Heart left ventricle (tissue), 16 donors: ENCODE results near the gene ELFN2. TPM values are rescaled to one million over a fixed set of nuclear protein-coding genes. Genes with fewer than 3 reads are reported as not detected.
A peak's percentile ranks its signal among the peaks of the same experiment; 100 is the strongest.

Experiments
- ATAC-seq, 4 donors: fragments of 200-7000 bp; cut with Tn5 transposase; one replicate each; pipeline ENCODE4 v1.9.1; 2020 to 2022; ENCODE audit warnings: moderate library complexity in 4 of 4, mild to moderate bottlenecking in 3 of 4, moderate number of reproducible peaks in 1 of 4
- DNase-seq, 5 donors: peaks; one replicate each; pipeline ENCODE4 v3.0.0-alpha.2; 2020
- H3K27ac ChIP-seq, 12 donors: fragments of 200-600 bp; sonication (generic) in 4 of 12; one replicate each; pipeline versions ENCODE4 v1.5.0 to v1.8.0; 2016 to 2022; ENCODE audit warnings: mild to moderate bottlenecking in 2 of 12
- H3K27me3 ChIP-seq, 9 donors: fragments of 200-600 bp; sonication (generic) in 2 of 9; one replicate each; pipeline versions ENCODE4 v1.5.1 to v1.8.0; 2016 to 2022; ENCODE audit warnings: mild to moderate bottlenecking in 3 of 9
- H3K36me3 ChIP-seq, 9 donors: fragments of 200-600 bp; sonication (generic) in 2 of 9; one replicate each; pipeline versions ENCODE4 v1.5.0 to v1.8.0; 2018 to 2022; ENCODE audit warnings: mild to moderate bottlenecking in 2 of 9
- H3K4me1 ChIP-seq, 12 donors: fragments of 200-600 bp; sonication (generic) in 4 of 12; one replicate each; pipeline versions ENCODE4 v1.5.0 to v1.8.0; 2016 to 2022; ENCODE audit warnings: mild to moderate bottlenecking in 3 of 12
- H3K4me3 ChIP-seq, 12 donors: fragments of 200-600 bp; sonication (generic) in 4 of 12; one replicate each; pipeline versions ENCODE4 v1.5.0 to v1.8.0; 2017 to 2022; ENCODE audit warnings: mild to moderate bottlenecking in 9 of 12, moderate library complexity in 4 of 12
- H3K9me3 ChIP-seq, 12 donors: fragments of 200-600 bp; sonication (generic) in 4 of 12; one replicate each; pipeline versions ENCODE4 v1.5.0 to v1.8.0; 2016 to 2022; ENCODE audit warnings: mild to moderate bottlenecking in 1 of 12
- CTCF ChIP-seq, 12 donors: fragments of 200-600 bp; sonication (generic) in 4 of 12; IDR thresholded peaks; one replicate each; pipeline versions ENCODE4 v1.5.0 to v1.8.0; 2018 to 2022; ENCODE audit warnings: antibody characterized with exemption in 12 of 12, mild to moderate bottlenecking in 5 of 12
- POLR2A ChIP-seq, 2 donors: fragments of 450-650 bp; IDR thresholded peaks; one replicate each; pipeline ENCODE4 v1.6.1; 2017; ENCODE audit warnings: antibody characterized with exemption in 2 of 2, mild to moderate bottlenecking in 2 of 2, moderate library complexity in 2 of 2
- WGBS, 4 donors: extraction: QIAGEN DNeasy Blood & Tissue Kit in 2 of 4; methylation state at CpG; one replicate each; pipeline versions ENCODE4 v1.1.5 to v1.1.7; 2013 to 2018; 5-methylcytosine and 5-hydroxymethylcytosine counted together
- intact Hi-C, 10 donors: fragments of 100-400 bp; cut with DNase I; formaldehyde crosslinking; loops; one replicate each; pipeline versions ENCODE4 v1.11.1 to v1.14.2; 2022
- polyA plus RNA-seq, 2 donors: library from polyadenylated mRNA; stranded (reverse); fragments of 200-250 nt; gene quantifications; one replicate each; pipeline ENCODE4 v1.2.3, GENCODE V29; 2013
- total RNA-seq, 9 donors: library from RNA; depleted of rRNA in 2 of 9; stranded (reverse); fragments of >200 nt in 2 of 9; fragmentation: NEBNext Ultra II Directional in 3 of 9; extraction: Animal tissue kit (Norgen Biotek cat#: 25700) in 3 of 9; gene quantifications; one replicate each; pipeline versions ENCODE4 v1.1.0 to v1.2.4, GENCODE V29; 2016 to 2023
- donor health status: ischemic (EF 13 %, LVEDD 7.1; RV severe dilation, severe dysfunction).
- donor health status: healthy with polysubstance abuse.
- donor health status: DM: no; HTN: yes; CAD: no.
- donor health status: DM: no; HTN: no; CAD: no.
- donor health status: ischemic (EF 25% LVEDD 6.9; RV normal size, moderate dysfunction).
- donor health status: ischemic (EF 25% LVEDD 5.7; RV mildly dilated, moderate dysfunction).
- donor health status: healthy.
- donor health status: DM: yes; HTN: yes; CAD: no.
- donor health status: ischemic (EF 35%, LVEDD 5.7; RV mildly dilated, moderate dysfunction).
- donor health status: nonischemic (EF 11% LVEDD 7.7; RV severe dilation, severe dysfunction).
- donor health status: DM: yes; HTN: yes; CAD: no.
- donor health status: PGD.
- donor health status: ischemic (EF 29% LVEDD 5.4; RV normal size, mild dysfunction).
- donor health status: nonischemic (EF 23%, LVEDD 6.1; RV moderate dilation, normal function).

ELFN2 gene
- total and polyA plus RNA-seq, 11 donors, result 0.01 to 0.72 (median 0.05) TPM; not detected in 4

- ATAC-seq, result no peak
- Histone ChIP-seq H3K36me3 (no peaks in the 10 kb centered on the region), H3K9me3 (no peaks in the 10 kb centered on the region), H3K4me3 (no peak overlapping the region), H3K27me3 (peaks cover 40 to 97% (median 68%) of the 10 kb centered on the region in 9 donors), H3K27ac (no peak overlapping the region), H3K4me1 (peaks cover 0 to 24% (median 6%) of the 10 kb centered on the region in 12 donors)
- DNase-seq, result no peak
- 69 to 83% (median 76%) methylated on average over 11 of the region's 11 CpGs for WGBS, 4 donors
- intact Hi-C loops, result loop anchor here in 5 of 10 donors (5.0 to 10.0 kb wide), 3 partner anchors 101 to 111 kb away; no protein-coding TSS in a partner anchor
- TF ChIP-seq CTCF (IDR thresholded peaks at IDR 0.05), result no peak
- no peak for TF ChIP-seq POLR2A (IDR thresholded peaks at IDR 0.05)
These were observed 1.9 kb downstream of the ELFN2 start for GRCh38 chr22:37425369-37425768.

GRCh38 chr22:37423283-37423682 lies 4.0 kb downstream of the ELFN2 start:
- H3K27ac ChIP-seq, result no peak overlapping the region
- TF ChIP-seq CTCF (IDR thresholded peaks at IDR 0.05), result no peak
- peaks cover 36 to 97% (median 66%) of the 10 kb centered on the region in 9 donors for H3K27me3 ChIP-seq
- intact Hi-C loops, result loop anchor here in 4 of 10 donors (10.0 kb wide), 2 partner anchors 98 to 108 kb away; no protein-coding TSS in a partner anchor
- ATAC-seq, result no peak
- no peak for DNase-seq
- peaks cover 0 to 35% (median 9%) of the 10 kb centered on the region in 12 donors for H3K4me1 ChIP-seq
- no peaks in the 10 kb centered on the region for H3K9me3 ChIP-seq
- no peak overlapping the region for H3K4me3 ChIP-seq
- H3K36me3 ChIP-seq, result no peaks in the 10 kb centered on the region
- 79 to 91% (median 88%) methylated on average over 8 of the region's 8 CpGs for WGBS, 4 donors

GRCh38 chr22:37421468-37421877 lies 5.8 kb downstream of the ELFN2 start:
- Histone ChIP-seq H3K4me3 (no peak overlapping the region), H3K9me3 (no peaks in the 10 kb centered on the region), H3K36me3 (no peaks in the 10 kb centered on the region), H3K27me3 (peaks cover 18 to 84% (median 53%) of the 10 kb centered on the region in 9 donors), H3K4me1 (peaks cover 0 to 20% (median 5%) of the 10 kb centered on the region in 12 donors), H3K27ac (no peak overlapping the region)
- ATAC-seq (no peak), DNase-seq (no peak)
- intact Hi-C loops, result loop anchor here in 4 of 10 donors (10.0 kb wide), 2 partner anchors 97 to 107 kb away; no protein-coding TSS in a partner anchor
- TF ChIP-seq CTCF (IDR thresholded peaks at IDR 0.05) (no peak), POLR2A (IDR thresholded peaks at IDR 0.05) (no peak)
- WGBS, 4 donors, result 73 to 79% (median 76%) methylated on average over 9 of the region's 9 CpGs

- Histone ChIP-seq H3K9me3 (no peaks in the 10 kb centered on the region), H3K36me3 (no peaks in the 10 kb centered on the region), H3K27ac (no peak overlapping the region), H3K27me3 (peaks cover 17 to 85% (median 47%) of the 10 kb centered on the region in 9 donors), H3K4me3 (peak overlapping the region in 7 of 12 donors; percentile 10 to 43 (median 35)), H3K4me1 (peaks cover 0 to 20% (median 5%) of the 10 kb centered on the region in 12 donors)
- peak in 1 of 4 donors; percentile 41 for ATAC-seq
- DNase-seq, result peak in 1 of 5 donors; percentile 34
- WGBS, 4 donors, result 40 to 46% (median 44%) methylated on average over 18 of the region's 18 CpGs
- TF ChIP-seq CTCF (IDR thresholded peaks at IDR 0.05), result no peak
- TF ChIP-seq POLR2A (IDR thresholded peaks at IDR 0.05), result no peak
- intact Hi-C loops, result loop anchor here in 4 of 10 donors (10.0 kb wide), 2 partner anchors 96 to 106 kb away; no protein-coding TSS in a partner anchor
These were observed 6.4 kb downstream of the ELFN2 start for GRCh38 chr22:37420686-37421467.
